Endothelial cell of umbilical vein (primary cell): ENCODE measurements around the gene EXOC3. TPM values are rescaled to one million over a fixed set of nuclear protein-coding genes. Genes with fewer than 3 reads are reported as not detected.

Source experiments
- BruUV-seq: library from RNA; stranded (reverse); fragments of 400-500 nt; replicated peaks from 2 replicates; lab custom pipeline; 2021; lab: Mats Ljungman, UMichigan
- CTCF ChIA-PET: fragments of 300-600, 350-600 bp; sonication (Branson Sonifier 250); formaldehyde crosslinking; loops from one replicate; lab custom pipeline; 2021; ENCODE audit warnings: antibody characterized with exemption, inconsistent platforms; lab: Charles Lee
- POLR2A ChIA-PET: fragments of 300-600, 350-600 bp; sonication (Branson Sonifier 250); formaldehyde crosslinking; loops from one replicate; lab custom pipeline; 2021; ENCODE audit warnings: antibody characterized with exemption, inconsistent platforms; lab: Charles Lee
- DNase-seq: peaks from one replicate; pipeline ENCODE4 v3.0.0-alpha.2; 2011; ENCODE audit warnings: low read depth, low spot score
- FAIRE-seq: peaks from 2 replicates; lab custom pipeline; 2011; peaks lifted over from hg19 to GRCh38; lab: Jason Lieb, UNC
- H2AFZ ChIP-seq: 2 replicates; pipeline ENCODE4 v1.6.0; 2012; ENCODE audit warnings: low read depth, low read length, control low read depth, inconsistent platforms
- H3K27ac ChIP-seq: 2 replicates; pipeline ENCODE4 v1.5.1; 2011; ENCODE audit warnings: low read depth, mild to moderate bottlenecking, control low read depth, low read length, moderate library complexity; ENCODE audit not compliant: insufficient read depth
- H3K27me3 ChIP-seq, 2 experiments: 2 replicates each; pipeline versions ENCODE4 v1.6.0 to v1.6.1; 2011; ENCODE audit warnings: low read length in 2 of 2, mixed read lengths in 1 of 2; ENCODE audit not compliant: control insufficient read depth in 2 of 2, insufficient read depth in 2 of 2
- H3K36me3 ChIP-seq, 2 experiments: 2 replicates in 1 of 2; 3 replicates in 1 of 2; pipeline ENCODE4 v1.5.1; 2011; ENCODE audit warnings: low read length in 2 of 2, mild to moderate bottlenecking in 1 of 2, moderate library complexity in 1 of 2; ENCODE audit not compliant: control insufficient read depth in 2 of 2, insufficient read depth in 2 of 2; ENCODE audit errors: extremely low read depth in 1 of 2
- H3K4me1 ChIP-seq: 3 replicates; pipeline ENCODE4 v1.5.1; 2011; ENCODE audit warnings: mild to moderate bottlenecking, low read length; ENCODE audit not compliant: control insufficient read depth, insufficient read depth; ENCODE audit errors: extremely low read depth
- H3K4me2 ChIP-seq: 2 replicates; pipeline ENCODE4 v1.6.1; 2011; ENCODE audit warnings: low read length, control low read depth, mixed read lengths; ENCODE audit not compliant: insufficient read depth
- H3K4me3 ChIP-seq, 3 experiments: fragments of 200-600 bp in 1 of 3; sonication (generic), shearing (Covaris generic) in 1 of 3; replicated peaks in 1 of 3; 2 replicates each; pipeline ENCODE4 v1.5.1; 2011 to 2016; ENCODE audit warnings: control low read depth in 3 of 3, low read length in 3 of 3, mild to moderate bottlenecking in 2 of 3, inconsistent platforms in 1 of 3, low read depth in 1 of 3, moderate library complexity in 1 of 3; ENCODE audit not compliant: insufficient read depth in 1 of 3
- H3K79me2 ChIP-seq: 2 replicates; pipeline ENCODE4 v1.6.0; 2012; ENCODE audit warnings: low read length, inconsistent platforms; ENCODE audit not compliant: control insufficient read depth, insufficient read depth
- H3K9ac ChIP-seq: replicated peaks from 2 replicates; pipeline ENCODE3; 2011; ENCODE audit warnings: low read length, control low read depth; ENCODE audit not compliant: insufficient read depth; ENCODE audit errors: extremely low read depth
- H3K9me1 ChIP-seq: replicated peaks from 3 replicates; pipeline ENCODE4 v1.6.0; 2011; ENCODE audit warnings: mild to moderate bottlenecking, low read length; ENCODE audit not compliant: control insufficient read depth, insufficient read depth; ENCODE audit errors: extremely low read depth
- H3K9me3 ChIP-seq: replicated peaks from 2 replicates; pipeline ENCODE4 v1.5.1; 2012; ENCODE audit warnings: low read length, inconsistent platforms; ENCODE audit not compliant: control insufficient read depth, insufficient read depth
- H4K20me1 ChIP-seq: replicated peaks from 2 replicates; pipeline ENCODE3; 2011; ENCODE audit warnings: mild to moderate bottlenecking, low read length; ENCODE audit not compliant: control insufficient read depth, insufficient read depth; ENCODE audit errors: extremely low read depth
- CTCF ChIP-seq, 2 donors: IDR thresholded peaks; 1 replicate in 1 of 2; 2 replicates in 1 of 2; pipeline ENCODE4 v1.5.1; 2011; ENCODE audit warnings: low read length in 2 of 2, mild to moderate bottlenecking in 2 of 2, moderate library complexity in 2 of 2, control low read depth in 1 of 2, inconsistent platforms in 1 of 2, low read depth in 1 of 2; ENCODE audit not compliant: insufficient read depth in 1 of 2; ENCODE audit errors: extremely low read depth in 1 of 2
- EZH2 ChIP-seq: IDR thresholded peaks from 2 replicates; pipeline ENCODE4 v1.6.1; 2012; ENCODE audit warnings: borderline replicate concordance, low read depth, mild to moderate bottlenecking, moderate library complexity, low read length, inconsistent platforms; ENCODE audit not compliant: severe bottlenecking
- FOS ChIP-seq: IDR thresholded peaks from 2 replicates; pipeline ENCODE4 v1.6.1; 2011; ENCODE audit warnings: mild to moderate bottlenecking, low read length, moderate library complexity, borderline replicate concordance; ENCODE audit not compliant: insufficient read depth
- GATA2 ChIP-seq: IDR thresholded peaks from 2 replicates; pipeline ENCODE4 v1.7.0; 2011; ENCODE audit warnings: low read depth, mild to moderate bottlenecking, moderate library complexity, mixed read lengths, low read length; ENCODE audit not compliant: insufficient read length, insufficient read depth
- JUN ChIP-seq: IDR thresholded peaks from 2 replicates; pipeline ENCODE4 v1.6.1; 2011; ENCODE audit warnings: borderline replicate concordance, low read depth; ENCODE audit not compliant: insufficient read length, insufficient read depth
- MAX ChIP-seq: IDR thresholded peaks from 2 replicates; pipeline ENCODE4 v1.6.1; 2011; ENCODE audit not compliant: insufficient read depth, insufficient read length
- MYC ChIP-seq: IDR thresholded peaks from one replicate; pipeline ENCODE4 v1.6.1; 2011; ENCODE audit warnings: mild to moderate bottlenecking, low read depth, low read length
- POLR2A ChIP-seq: IDR thresholded peaks from 2 replicates; pipeline ENCODE4 v1.6.1; 2012; ENCODE audit warnings: low read depth, mild to moderate bottlenecking, control low read depth, low read length
- POLR2AphosphoS5 ChIP-seq: IDR thresholded peaks from 2 replicates; pipeline ENCODE4 v1.6.1; 2012; ENCODE audit warnings: low read depth, mild to moderate bottlenecking, control low read depth, low read length, moderate library complexity; ENCODE audit not compliant: insufficient read depth
- dilution Hi-C: fragments of 300-500 bp; cut with MboI; formaldehyde crosslinking; loops from one replicate; pipeline ENCODE4 v1.15.0; 2019; ENCODE audit warnings: low sequenced_read_pairs; ENCODE audit not compliant: extremely low pct_ligation_motif_present
- intact Hi-C: fragments of 100-400 bp; cut with micrococcal nuclease; formaldehyde crosslinking; loops from one replicate; pipeline ENCODE4 v1.10.0; 2022
- polyA plus RNA-seq, 4 experiments: library from polyadenylated mRNA; depleted of rRNA in 3 of 4; stranded (reverse) in 3 of 4; unstranded in 1 of 4; fragments of >200 nt; gene quantifications; 2 replicates each; pipeline versions ENCODE4 v1.2.1 to v1.2.3, GENCODE V29; 2011 to 2012; ENCODE audit warnings: missing spikeins in 1 of 4
- total RNA-seq: library from RNA; stranded (reverse); gene quantifications from 2 replicates; pipeline ENCODE4 v1.2.3, GENCODE V29; 2021

EXOC3 gene
- total and polyA plus RNA-seq, 2 donors (not counting 3 experiments of a cell fraction or from before 2014, with no cell fraction given): 26.4 to 52.9 TPM

GRCh38 chr5:452978-453710 lies 10.2 kb downstream of the EXOC3 start:
- POLR2A ChIA-PET: no interaction called here
- dilution Hi-C loops: no loop called here

More at GRCh38 chr5:452978-453710, 10.2 kb downstream of the EXOC3 start:
- H2AFZ ChIP-seq: no peak overlapping the region
- intact Hi-C loops: no loop called here
- H3K4me1 ChIP-seq: no peaks in the 10 kb centered on the region
- TF ChIP-seq FOS: no peak
- no peak for TF ChIP-seq MAX
- TF ChIP-seq MYC: no peak
- TF ChIP-seq GATA2: no peak
- no peak for TF ChIP-seq JUN
- no peak for TF ChIP-seq POLR2AphosphoS5
- no peak for TF ChIP-seq CTCF (IDR thresholded peaks at IDR 0.05; ENCODE audit: extremely low read depth in 1 of 2, insufficient read depth in 1 of 2, low read depth in 1 of 2, low read length in 2 of 2)
- TF ChIP-seq POLR2A: no peak
- no peak for TF ChIP-seq EZH2
- H3K36me3 ChIP-seq: peaks cover 8 to 26% of the 10 kb centered on the region in 2 experiments
- no peaks in the 10 kb centered on the region for H3K27me3 ChIP-seq
- no peak overlapping the region for H3K4me2 ChIP-seq
- no peak overlapping the region for H3K4me3 ChIP-seq
- H3K9ac ChIP-seq: no peak overlapping the region
- H3K9me3 ChIP-seq: no peaks in the 10 kb centered on the region
- CTCF ChIA-PET: no interaction called here
- H3K79me2 ChIP-seq: peaks cover 19% of the 10 kb centered on the region
- no peaks in the 10 kb centered on the region for H3K9me1 ChIP-seq
- BruUV-seq: no TSS peak
- DNase-seq: no peak
- no peak overlapping the region for H3K27ac ChIP-seq
- no peaks in the 10 kb centered on the region for H4K20me1 ChIP-seq
- no peak for FAIRE-seq
